Panc1 (cell line): ENCODE measurements around the gene SHANK1.

Experiments
- CTCF ChIP-seq: fragments of 450-650 bp; IDR thresholded peaks from 2 replicates; pipeline ENCODE4 v1.5.1; 2017; ENCODE audit warnings: mild to moderate bottlenecking
- POLR2AphosphoS5 ChIP-seq: IDR thresholded peaks from 2 replicates; pipeline ENCODE4 v1.6.1; 2012; ENCODE audit warnings: mild to moderate bottlenecking, low read depth, low read length, moderate library complexity
- SIN3A ChIP-seq: IDR thresholded peaks from 2 replicates; pipeline ENCODE4 v1.6.1; 2012; ENCODE audit warnings: low read depth, mild to moderate bottlenecking, low read length, moderate library complexity, borderline replicate concordance; ENCODE audit not compliant: insufficient read depth
- TCF7L2 ChIP-seq: IDR thresholded peaks from 2 replicates; pipeline ENCODE4 v1.6.1; 2011; ENCODE audit warnings: mild to moderate bottlenecking, low read depth, low read length, inconsistent platforms

- TF ChIP-seq CTCF (no peak), TCF7L2 (no peak), POLR2AphosphoS5 (no peak), SIN3A (no peak)
Observed at GRCh38 chr19:50720181-50720920, 749 bp upstream of the SHANK1 start.
